Naive thymus-derived CD4-positive, alpha-beta T cell (primary cell): Measurements from ENCODE around the gene OR2A12. TPM values are rescaled to one million over a fixed set of nuclear protein-coding genes. Genes with fewer than 3 reads are reported as not detected.
"Not testable (repeated sequence)": the region's sequence is repeated elsewhere in the genome, so short reads cannot be mapped to it uniquely, and the experiment has no call there.

Experiments used
- ATAC-seq: fragments of 150-1000 bp; cut with Tn5 transposase; 2 replicates; pipeline ENCODE4 v1.10.0; 2021; ENCODE audit warnings: mild to moderate bottlenecking, moderate library complexity
- CTCF ChIA-PET: fragments of 350-600 bp; sonication (Branson Sonifier 250); formaldehyde crosslinking; loops from one replicate; lab custom pipeline; 2021; ENCODE audit warnings: antibody characterized with exemption; lab: Charles Lee
- POLR2A ChIA-PET: fragments of 350-600 bp; sonication (Branson Sonifier 250); formaldehyde crosslinking; loops from one replicate; lab custom pipeline; 2021; ENCODE audit warnings: antibody characterized with exemption, inconsistent platforms; lab: Charles Lee
- DNase-seq, 9 donors: peaks; one replicate each; pipeline versions ENCODE4 v3.0.0 to v3.0.0-alpha.2; 2020 to 2022; ENCODE audit warnings: mixed read lengths in 1 of 9
- H3K27ac ChIP-seq: one replicate; pipeline ENCODE4 v1.7.0; 2013; ENCODE audit warnings: mild to moderate bottlenecking, low read depth, low read length, moderate library complexity
- H3K27me3 ChIP-seq, 2 donors: one replicate each; pipeline ENCODE4 v1.7.0; 2013; ENCODE audit warnings: low read length in 2 of 2, mild to moderate bottlenecking in 2 of 2, moderate library complexity in 2 of 2; ENCODE audit not compliant: control insufficient read depth in 2 of 2, insufficient read depth in 2 of 2
- H3K36me3 ChIP-seq, 3 experiments: 1 replicate in 2 of 3; 2 replicates in 1 of 3; pipeline ENCODE4 v1.7.0; 2013; ENCODE audit warnings: low read length in 3 of 3, mild to moderate bottlenecking in 3 of 3, moderate library complexity in 1 of 3; ENCODE audit not compliant: insufficient read depth in 3 of 3, control insufficient read depth in 2 of 3
- H3K4me1 ChIP-seq, 2 donors: one replicate each; pipeline ENCODE4 v1.7.0; 2013; ENCODE audit warnings: low read length in 2 of 2, mild to moderate bottlenecking in 2 of 2, moderate library complexity in 1 of 2; ENCODE audit not compliant: control insufficient read depth in 2 of 2, insufficient read depth in 2 of 2
- H3K4me3 ChIP-seq: 2 replicates; pipeline ENCODE4 v1.7.0; 2013; ENCODE audit warnings: mild to moderate bottlenecking, low read length
- H3K9me3 ChIP-seq, 3 experiments: 1 replicate in 2 of 3; 2 replicates in 1 of 3; pipeline ENCODE4 v1.7.0; 2013; ENCODE audit warnings: low read length in 3 of 3; ENCODE audit not compliant: control insufficient read depth in 2 of 3
- H3K27ac Mint-ChIP-seq, 9 donors: one replicate each; pipeline ENCODE4 v1.8.0; 2020 to 2022; ENCODE audit warnings: mixed read lengths in 9 of 9, mild to moderate bottlenecking in 8 of 9, moderate library complexity in 5 of 9, inconsistent platforms in 2 of 9
- H3K27me3 Mint-ChIP-seq, 5 donors: one replicate each; pipeline ENCODE4 v1.8.0; 2021 to 2022; ENCODE audit warnings: mixed read lengths in 5 of 5, mild to moderate bottlenecking in 1 of 5
- H3K36me3 Mint-ChIP-seq, 5 donors: one replicate each; pipeline ENCODE4 v1.8.0; 2020 to 2022; ENCODE audit warnings: mixed read lengths in 5 of 5, mild to moderate bottlenecking in 3 of 5, inconsistent platforms in 1 of 5
- H3K4me1 Mint-ChIP-seq, 7 donors: one replicate each; pipeline ENCODE4 v1.8.0; 2020 to 2022; ENCODE audit warnings: mixed read lengths in 7 of 7, mild to moderate bottlenecking in 3 of 7, inconsistent platforms in 1 of 7
- H3K4me3 Mint-ChIP-seq, 10 donors: one replicate each; pipeline ENCODE4 v1.8.0; 2020 to 2022; ENCODE audit warnings: mild to moderate bottlenecking in 10 of 10, mixed read lengths in 10 of 10, moderate library complexity in 6 of 10, inconsistent platforms in 2 of 10
- H3K9me3 Mint-ChIP-seq, 11 donors: one replicate each; pipeline ENCODE4 v1.8.0; 2020 to 2022; ENCODE audit warnings: mixed read lengths in 11 of 11, mild to moderate bottlenecking in 4 of 11, inconsistent platforms in 1 of 11, moderate library complexity in 1 of 11
- intact Hi-C, 2 donors: fragments of 100-400 bp; cut with micrococcal nuclease; formaldehyde crosslinking; loops; one replicate each; pipeline ENCODE4 v1.15.1; 2023
- polyA plus RNA-seq, 2 donors: library from polyadenylated mRNA; unstranded; fragments of 300-500 nt; fragmentation: Illumina TruSeq; gene quantifications; one replicate each; pipeline ENCODE4 v1.2.3, GENCODE V29; 2021
- total RNA-seq, 6 experiments: library from RNA in 5 of 6; stranded (reverse) in 5 of 6; gene quantifications; 1 replicate in 5 of 6; 2 replicates in 1 of 6; pipeline ENCODE4 v1.2.3 and lab custom pipeline; 2021 to 2026

Gene OR2A12
- total and polyA plus RNA-seq, 7 experiments from 2014 or later, result not detected

GRCh38 chr7:144050093-144050492, 36.0 kb upstream of the OR2A12 start:
- H3K36me3 ChIP-seq, result no peaks in the 10 kb centered on the region
- H3K27me3 ChIP-seq, result no peaks in the 10 kb centered on the region
- H3K27me3 Mint-ChIP-seq, result peaks cover 10 to 32% (median 20%) of the 10 kb centered on the region in 5 donors
- POLR2A ChIA-PET, result no interaction called here
- H3K9me3 Mint-ChIP-seq, result peaks cover 0 to 1% (median 0%) of the 10 kb centered on the region in 11 donors
- peaks cover 0 to 1% (median 0%) of the 10 kb centered on the region in 7 donors for H3K4me1 Mint-ChIP-seq
- H3K27ac ChIP-seq, result no peak overlapping the region
- no peaks in the 10 kb centered on the region for H3K36me3 Mint-ChIP-seq
- no peaks in the 10 kb centered on the region for H3K4me1 ChIP-seq
- H3K27ac Mint-ChIP-seq, result no peak overlapping the region
- ATAC-seq (no peak), DNase-seq (no peak)
- H3K9me3 ChIP-seq, result no peaks in the 10 kb centered on the region
- CTCF ChIA-PET, result no interaction called here
- H3K4me3 Mint-ChIP-seq, result no peak overlapping the region
- intact Hi-C loops, result no loop called here
- H3K4me3 ChIP-seq, result no peak overlapping the region

DNA sequence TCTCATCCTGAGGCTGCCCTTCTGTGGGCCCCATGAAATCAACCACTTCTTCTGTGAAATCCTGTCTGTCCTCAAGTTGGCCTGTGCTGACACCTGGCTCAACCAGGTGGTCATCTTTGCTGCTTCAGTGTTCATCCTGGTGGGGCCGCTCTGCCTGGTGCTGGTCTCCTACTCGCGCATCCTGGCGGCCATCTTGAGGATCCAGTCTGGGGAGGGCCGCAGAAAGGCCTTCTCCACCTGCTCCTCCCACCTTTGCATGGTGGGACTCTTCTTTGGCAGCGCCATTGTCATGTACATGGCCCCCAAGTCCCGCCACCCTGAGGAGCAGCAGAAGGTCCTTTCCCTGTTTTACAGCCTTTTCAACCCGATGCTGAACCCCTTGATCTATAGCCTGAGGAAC, 35.2 kb upstream of the OR2A12 start:
- H3K4me1 Mint-ChIP-seq, POLR2A ChIA-PET, intact Hi-C loops, H3K36me3 ChIP-seq, H3K27ac ChIP-seq, DNase-seq, H3K4me3 ChIP-seq, H3K4me1 ChIP-seq, CTCF ChIA-PET, H3K9me3 Mint-ChIP-seq, H3K36me3 Mint-ChIP-seq, H3K27me3 ChIP-seq, H3K9me3 ChIP-seq, ATAC-seq, H3K27ac Mint-ChIP-seq, H3K4me3 Mint-ChIP-seq: not testable (repeated sequence)
- H3K27me3 Mint-ChIP-seq, result peaks cover 7 to 36% (median 23%) of the 10 kb centered on the region in 5 donors

GRCh38 chr7:144057954-144058353, 28.1 kb upstream of the OR2A12 start:
- CTCF ChIA-PET, result no interaction called here
- Mint-ChIP-seq H3K27ac (no peak overlapping the region), H3K9me3 (peaks cover 0 to 32% (median 7%) of the 10 kb centered on the region in 11 donors), H3K36me3 (peaks cover 0 to 7% (median 3%) of the 10 kb centered on the region in 5 donors), H3K4me1 (no peaks in the 10 kb centered on the region), H3K4me3 (no peak overlapping the region), H3K27me3 (peaks cover 3 to 16% (median 15%) of the 10 kb centered on the region in 5 donors)
- Histone ChIP-seq H3K4me3 (no peak overlapping the region), H3K27me3 (no peaks in the 10 kb centered on the region), H3K36me3 (no peaks in the 10 kb centered on the region), H3K9me3 (no peaks in the 10 kb centered on the region), H3K4me1 (no peaks in the 10 kb centered on the region), H3K27ac (no peak overlapping the region)
- no peak for ATAC-seq
- POLR2A ChIA-PET, result no interaction called here
- intact Hi-C loops, result no loop called here
- no peak for DNase-seq

DNA sequence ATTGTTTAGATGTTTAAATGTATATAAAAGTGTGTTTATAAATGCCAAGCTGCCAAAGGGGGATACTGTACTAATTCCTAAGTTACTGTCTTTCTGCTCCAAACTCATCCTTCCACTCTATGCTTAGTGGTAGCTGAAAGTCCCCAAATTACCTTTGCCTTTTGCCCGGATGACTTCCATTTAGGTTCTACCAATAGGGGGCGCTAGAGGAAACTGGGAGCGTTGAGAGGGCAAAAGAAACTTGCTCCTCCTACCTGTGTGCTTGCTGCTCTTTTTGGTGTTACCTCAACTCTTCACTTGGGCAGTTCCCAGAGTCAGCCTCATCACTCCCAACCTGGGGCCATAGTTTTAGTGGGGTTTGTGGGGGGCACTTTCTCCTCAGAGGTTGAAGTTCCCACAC, 22.4 kb upstream of the OR2A12 start:
- H3K27me3 Mint-ChIP-seq, result peaks cover 8 to 40% (median 25%) of the 10 kb centered on the region in 5 donors
- no peaks in the 10 kb centered on the region for H3K36me3 ChIP-seq
- ChIA-PET CTCF (interaction anchor here (0.6 kb wide), 1 partner anchor 15 kb away, joined by 4 read pairs; the partner anchor contains the start of gene OR2A5), POLR2A (no interaction called here)
- no peak overlapping the region for H3K27ac Mint-ChIP-seq
- intact Hi-C loops, result loop anchor here in 1 of 2 donors (2.0 kb wide), 1 partner anchor 63 kb away; no protein-coding TSS in a partner anchor
- H3K27ac ChIP-seq, result no peak overlapping the region
- H3K4me3 ChIP-seq, result no peak overlapping the region
- peaks cover 0 to 27% (median 7%) of the 10 kb centered on the region in 11 donors for H3K9me3 Mint-ChIP-seq
- DNase-seq (no peak), ATAC-seq (no peak)
- peaks cover 0 to 7% (median 3%) of the 10 kb centered on the region in 5 donors for H3K36me3 Mint-ChIP-seq
- H3K4me1 Mint-ChIP-seq, result no peaks in the 10 kb centered on the region
- H3K4me1 ChIP-seq, result no peaks in the 10 kb centered on the region
- no peaks in the 10 kb centered on the region for H3K27me3 ChIP-seq
- no peak overlapping the region for H3K4me3 Mint-ChIP-seq
- no peaks in the 10 kb centered on the region for H3K9me3 ChIP-seq

GRCh38 chr7:144069511-144069910, 16.6 kb upstream of the OR2A12 start, which contains the start of gene OR2A25:
Gene OR2A25 (plus strand): TSS chr7:144069811. CDS start chr7:144074220, 4,409 bp downstream.
- no peaks in the 10 kb centered on the region for H3K9me3 ChIP-seq
- H3K9me3 Mint-ChIP-seq, result peaks cover 0 to 2% (median 0%) of the 10 kb centered on the region in 11 donors
- DNase-seq (no peak), ATAC-seq (no peak)
- H3K27ac Mint-ChIP-seq, result no peak within 1 kb of the TSS
- H3K27me3 Mint-ChIP-seq, result peaks cover 7 to 28% (median 7%) of the 10 kb centered on the region in 5 donors
- ChIA-PET POLR2A (no interaction called here), CTCF (interaction anchor here (1.1 kb wide), 1 partner anchor 59 kb away, joined by 3 read pairs; no protein-coding TSS in a partner anchor)
- H3K36me3 ChIP-seq, result no peaks in the 10 kb centered on the region
- H3K36me3 Mint-ChIP-seq, result no peaks in the 10 kb centered on the region
- no peaks in the 10 kb centered on the region for H3K4me1 Mint-ChIP-seq
- no peak within 1 kb of the TSS for H3K4me3 ChIP-seq
- no peaks in the 10 kb centered on the region for H3K27me3 ChIP-seq
- intact Hi-C loops, result no loop called here
- no peak within 1 kb of the TSS for H3K4me3 Mint-ChIP-seq
- H3K27ac ChIP-seq, result no peak within 1 kb of the TSS
- H3K4me1 ChIP-seq, result no peaks in the 10 kb centered on the region

DNA sequence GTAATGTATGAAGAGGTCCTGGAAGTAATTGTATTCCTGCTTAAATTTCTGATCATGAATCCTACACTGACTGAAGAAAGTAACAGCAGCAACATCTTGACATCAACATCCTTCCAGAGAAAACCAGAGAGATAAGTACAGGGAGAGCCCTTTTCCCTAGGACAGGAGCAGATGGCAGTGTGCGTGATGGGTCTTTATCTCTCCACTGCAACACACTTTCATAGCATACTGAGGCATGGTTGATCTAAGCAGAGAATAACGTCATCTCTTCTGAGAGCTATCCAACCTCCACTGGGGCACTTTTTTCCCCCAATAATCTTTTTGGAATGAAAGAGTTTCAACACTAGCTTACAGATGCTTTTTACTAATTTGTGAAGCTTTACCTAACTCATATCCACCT, 16.1 kb upstream of the OR2A12 start:
- peaks cover 0 to 2% (median 0%) of the 10 kb centered on the region in 11 donors for H3K9me3 Mint-ChIP-seq
- ATAC-seq (no peak), DNase-seq (no peak)
- POLR2A ChIA-PET, result no interaction called here
- Histone ChIP-seq H3K27me3 (no peaks in the 10 kb centered on the region), H3K4me1 (no peaks in the 10 kb centered on the region), H3K27ac (no peak overlapping the region), H3K4me3 (no peak overlapping the region), H3K36me3 (no peaks in the 10 kb centered on the region), H3K9me3 (no peaks in the 10 kb centered on the region)
- CTCF ChIA-PET, result no interaction called here
- H3K4me3 Mint-ChIP-seq, result no peak overlapping the region
- no peaks in the 10 kb centered on the region for H3K36me3 Mint-ChIP-seq
- H3K4me1 Mint-ChIP-seq, result no peaks in the 10 kb centered on the region
- intact Hi-C loops, result no loop called here
- H3K27me3 Mint-ChIP-seq, result peaks cover 6 to 28% (median 9%) of the 10 kb centered on the region in 5 donors
- H3K27ac Mint-ChIP-seq, result no peak overlapping the region

- H3K27ac Mint-ChIP-seq, result peak overlapping the region in 1 of 9 donors; percentile 39
- no peak for DNase-seq
- no peak overlapping the region for H3K4me3 Mint-ChIP-seq
- POLR2A ChIA-PET, result no interaction called here
- peaks cover 0 to 17% (median 5%) of the 10 kb centered on the region in 5 donors for H3K27me3 Mint-ChIP-seq
- H3K27ac ChIP-seq, result no peak overlapping the region
- H3K36me3 Mint-ChIP-seq, result no peaks in the 10 kb centered on the region
- intact Hi-C loops, result no loop called here
- no peaks in the 10 kb centered on the region for H3K4me1 Mint-ChIP-seq
- no peak overlapping the region for H3K4me3 ChIP-seq
- no peaks in the 10 kb centered on the region for H3K36me3 ChIP-seq
- CTCF ChIA-PET, result no interaction called here
- H3K27me3 ChIP-seq, result no peaks in the 10 kb centered on the region
- no peaks in the 10 kb centered on the region for H3K4me1 ChIP-seq
- H3K9me3 Mint-ChIP-seq, result peaks cover 0 to 4% (median 0%) of the 10 kb centered on the region in 11 donors
- no peak for ATAC-seq
- no peaks in the 10 kb centered on the region for H3K9me3 ChIP-seq
These were observed 11.7 kb upstream of the OR2A12 start for GRCh38 chr7:144074374-144074773.
